Spleen (tissue), 11 donors: Measurements from ENCODE around the gene FRK. TPM values are rescaled to one million over a fixed set of nuclear protein-coding genes. Genes with fewer than 3 reads are reported as not detected.

ENCODE experiments used
- DNase-seq: peaks from one replicate; pipeline ENCODE4 v3.0.0-alpha.2; 2020
- H3K27ac ChIP-seq, 8 donors: fragments of 200-600 bp; sonication (generic) in 7 of 8; 1 replicate in 4 of 8; 2 replicates in 4 of 8; pipeline versions ENCODE4 v1.5.0 to v1.8.0; 2016 to 2021; ENCODE audit warnings: inconsistent platforms in 4 of 8, mild to moderate bottlenecking in 4 of 8, moderate library complexity in 1 of 8
- H3K27me3 ChIP-seq, 7 donors: fragments of 200-600 bp; sonication (generic) in 6 of 7; replicated peaks in 1 of 7; 1 replicate in 4 of 7; 2 replicates in 3 of 7; pipeline versions ENCODE4 v1.5.0 to v1.8.0; 2016 to 2021; ENCODE audit warnings: inconsistent platforms in 3 of 7, mild to moderate bottlenecking in 1 of 7
- H3K36me3 ChIP-seq, 6 donors: fragments of 200-600 bp; sonication (generic) in 5 of 6; 1 replicate in 4 of 6; 2 replicates in 2 of 6; pipeline versions ENCODE4 v1.5.0 to v1.8.0; 2016 to 2021; ENCODE audit warnings: inconsistent platforms in 2 of 6
- H3K4me1 ChIP-seq, 6 donors: fragments of 200-600 bp; sonication (generic) in 5 of 6; 1 replicate in 3 of 6; 2 replicates in 3 of 6; pipeline versions ENCODE4 v1.5.0 to v1.8.0; 2016 to 2021; ENCODE audit warnings: inconsistent platforms in 3 of 6
- H3K4me3 ChIP-seq, 8 donors: fragments of 200-600 bp; sonication (generic) in 7 of 8; 1 replicate in 4 of 8; 2 replicates in 4 of 8; pipeline versions ENCODE4 v1.5.0 to v1.8.0; 2016 to 2021; ENCODE audit warnings: inconsistent platforms in 4 of 8, mild to moderate bottlenecking in 4 of 8, moderate library complexity in 2 of 8
- H3K9me3 ChIP-seq, 8 donors: fragments of 200-600 bp; sonication (generic) in 7 of 8; 1 replicate in 4 of 8; 2 replicates in 4 of 8; pipeline versions ENCODE4 v1.5.0 to v1.8.0; 2016 to 2021; ENCODE audit warnings: inconsistent platforms in 4 of 8
- POLR2A ChIP-seq, 3 donors: fragments of 450-650 bp; IDR thresholded peaks; one replicate each; pipeline ENCODE4 v1.5.1; 2017; ENCODE audit warnings: antibody characterized with exemption in 3 of 3, mild to moderate bottlenecking in 1 of 3
- POLR2AphosphoS5 ChIP-seq, 3 donors: sonication (generic); formaldehyde crosslinking; IDR thresholded peaks; one replicate each; pipeline ENCODE4 v1.5.1; 2017; ENCODE audit warnings: antibody characterized with exemption in 3 of 3
- WGBS, 5 donors: extraction: QIAGEN DNeasy Blood & Tissue Kit in 3 of 5; methylation state at CpG; one replicate each; pipeline versions ENCODE4 v1.1.5 to v1.1.7; 2013 to 2018; 5-methylcytosine and 5-hydroxymethylcytosine counted together
- intact Hi-C: fragments of 100-400 bp; cut with DNase I; formaldehyde crosslinking; loops from one replicate; pipeline ENCODE4 v1.15.0; 2023; ENCODE audit warnings: low total_unique reads
- polyA plus RNA-seq, 3 donors: library from polyadenylated mRNA; stranded (reverse); fragments of 200-250 nt; gene quantifications; one replicate each; pipeline ENCODE4 v1.2.1, GENCODE V29; 2013
- total RNA-seq, 7 donors: library from RNA; depleted of rRNA in 3 of 7; stranded (reverse); fragments of >200 nt in 3 of 7; fragmentation: NEBNext Ultra II Directional in 4 of 7; extraction: Animal tissue kit (Norgen Biotek cat#: 25700) in 4 of 7; gene quantifications; one replicate each; pipeline versions ENCODE4 v1.1.0 to v1.2.1, GENCODE V29; 2016 to 2021
- TF ChIP-seq, protein P1 (sequence below), 11 experiments: fragments of 200-600 bp in 7 of 11; fragments of 450-650 bp in 4 of 11; sonication (generic) in 4 of 11; IDR thresholded peaks in 8 of 11; conservative IDR thresholded peaks in 3 of 11; 1 replicate in 7 of 11; 2 replicates in 4 of 11; pipeline versions ENCODE4 v1.4.0 to v1.8.0; 2016 to 2021; ENCODE audit warnings: antibody characterized with exemption in 11 of 11, inconsistent platforms in 4 of 11, mild to moderate bottlenecking in 1 of 11
- donor health status: healthy with polysubstance abuse.
- donor health status: DM: no; HTN: no; CAD: no; lungs with moderate emphysema.
- donor health status: DM: no; HTN: no; CAD: no.
- donor health status: Bipolar disorder and iron deficiency.
- donor health status: healthy.
- donor health status: DM: no; HTN: no; CAD: no.
- donor health status: DM: yes; HTN: yes; CAD: no.

Gene FRK
- total and polyA plus RNA-seq, 10 donors = 0.20 to 2.8 (median 0.78) TPM

DNA sequence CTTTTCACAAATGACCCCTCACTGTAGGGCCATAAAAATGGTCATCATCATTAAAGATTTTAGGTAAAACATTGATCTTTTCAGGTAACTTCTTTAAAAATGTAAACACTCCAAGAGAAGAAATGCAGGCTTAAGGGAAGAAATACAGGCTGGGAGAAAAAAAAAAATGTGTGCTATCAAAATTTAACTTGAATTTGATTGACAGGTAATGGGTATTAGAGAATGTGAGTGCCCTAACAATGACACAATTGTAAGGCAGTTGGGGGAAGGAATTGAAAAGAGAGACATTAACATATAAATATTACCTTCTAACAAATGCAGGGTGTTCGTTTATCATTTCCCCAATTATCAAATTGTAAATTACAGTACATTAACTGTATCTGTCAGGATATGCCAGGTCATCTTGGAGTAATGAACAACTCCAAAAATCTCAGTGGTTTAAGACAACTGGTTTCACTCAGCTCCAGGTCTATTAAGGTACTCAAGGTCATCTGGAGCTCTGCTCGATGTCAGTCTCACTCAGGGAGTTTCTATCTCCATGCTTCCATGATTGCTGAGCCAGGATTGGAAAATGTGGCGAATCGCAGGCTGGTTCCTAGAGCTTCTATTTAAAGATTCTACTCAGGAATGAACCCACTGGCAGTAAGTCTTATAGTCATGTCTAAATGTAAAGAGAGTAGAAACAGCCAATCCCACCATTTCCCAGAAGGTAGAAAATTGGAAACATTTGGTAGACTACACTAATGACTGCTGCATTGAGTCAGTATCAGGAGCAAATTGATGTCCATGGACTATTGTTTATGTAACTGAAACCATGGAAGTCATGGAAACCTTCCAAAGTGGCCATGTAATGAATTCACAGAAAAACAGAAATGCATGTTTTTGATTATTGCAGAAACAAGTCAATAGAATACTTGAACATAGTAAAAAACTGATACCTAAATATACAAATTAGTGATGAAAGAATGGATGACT, 55.6 kb downstream of the FRK start:
- Histone ChIP-seq H3K4me3 (no peak overlapping the region), H3K27ac (no peak overlapping the region), H3K9me3 (no peaks in the 10 kb centered on the region), H3K4me1 (no peaks in the 10 kb centered on the region), H3K27me3 (no peaks in the 10 kb centered on the region), H3K36me3 (no peaks in the 10 kb centered on the region)
- DNase-seq = no peak
- 74 to 92% (median 87%) methylated on average over 4 of the region's 4 CpGs for WGBS, 5 donors
- intact Hi-C loops = no loop called here
- TF ChIP-seq POLR2A (IDR thresholded peaks at IDR 0.05) = no peak
- TF ChIP-seq POLR2AphosphoS5 (IDR thresholded peaks at IDR 0.05) = no peak
- TF ChIP-seq, protein P1, sequence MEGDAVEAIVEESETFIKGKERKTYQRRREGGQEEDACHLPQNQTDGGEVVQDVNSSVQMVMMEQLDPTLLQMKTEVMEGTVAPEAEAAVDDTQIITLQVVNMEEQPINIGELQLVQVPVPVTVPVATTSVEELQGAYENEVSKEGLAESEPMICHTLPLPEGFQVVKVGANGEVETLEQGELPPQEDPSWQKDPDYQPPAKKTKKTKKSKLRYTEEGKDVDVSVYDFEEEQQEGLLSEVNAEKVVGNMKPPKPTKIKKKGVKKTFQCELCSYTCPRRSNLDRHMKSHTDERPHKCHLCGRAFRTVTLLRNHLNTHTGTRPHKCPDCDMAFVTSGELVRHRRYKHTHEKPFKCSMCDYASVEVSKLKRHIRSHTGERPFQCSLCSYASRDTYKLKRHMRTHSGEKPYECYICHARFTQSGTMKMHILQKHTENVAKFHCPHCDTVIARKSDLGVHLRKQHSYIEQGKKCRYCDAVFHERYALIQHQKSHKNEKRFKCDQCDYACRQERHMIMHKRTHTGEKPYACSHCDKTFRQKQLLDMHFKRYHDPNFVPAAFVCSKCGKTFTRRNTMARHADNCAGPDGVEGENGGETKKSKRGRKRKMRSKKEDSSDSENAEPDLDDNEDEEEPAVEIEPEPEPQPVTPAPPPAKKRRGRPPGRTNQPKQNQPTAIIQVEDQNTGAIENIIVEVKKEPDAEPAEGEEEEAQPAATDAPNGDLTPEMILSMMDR (IDR thresholded peaks at IDR 0.05 in 8 of 11, conservative IDR thresholded peaks at IDR 0.05 in 3 of 11) = no peak

- intact Hi-C loops = no loop called here
- 49 to 88% (median 71%) methylated on average over 3 of the region's 3 CpGs for WGBS, 5 donors
Measured at GRCh38 chr6:116003668-116004067, 57.0 kb downstream of the FRK start.

GRCh38 chr6:116002756-116003155, 57.9 kb downstream of the FRK start:
- Histone ChIP-seq H3K9me3 (no peaks in the 10 kb centered on the region), H3K4me1 (no peaks in the 10 kb centered on the region), H3K36me3 (no peaks in the 10 kb centered on the region), H3K27me3 (no peaks in the 10 kb centered on the region), H3K27ac (no peak overlapping the region), H3K4me3 (no peak overlapping the region)
- no peak for TF ChIP-seq POLR2A (IDR thresholded peaks at IDR 0.05)
- no peak for TF ChIP-seq POLR2AphosphoS5 (IDR thresholded peaks at IDR 0.05)
- TF ChIP-seq, protein P1 (IDR thresholded peaks at IDR 0.05 in 8 of 11, conservative IDR thresholded peaks at IDR 0.05 in 3 of 11) = no peak
- intact Hi-C loops = no loop called here
- DNase-seq = no peak
- WGBS, 5 donors = 94 to 97% (median 97%) methylated on average over 5 of the region's 5 CpGs

More at GRCh38 chr6:116003668-116004067, 57.0 kb downstream of the FRK start:
- TF ChIP-seq, protein P1 (IDR thresholded peaks at IDR 0.05 in 8 of 11, conservative IDR thresholded peaks at IDR 0.05 in 3 of 11) = no peak
- TF ChIP-seq POLR2A (IDR thresholded peaks at IDR 0.05) (no peak), POLR2AphosphoS5 (IDR thresholded peaks at IDR 0.05) (no peak)
- Histone ChIP-seq H3K36me3 (no peaks in the 10 kb centered on the region), H3K4me1 (no peaks in the 10 kb centered on the region), H3K27ac (no peak overlapping the region), H3K4me3 (no peak overlapping the region), H3K27me3 (no peaks in the 10 kb centered on the region), H3K9me3 (no peaks in the 10 kb centered on the region)
- no peak for DNase-seq

DNA sequence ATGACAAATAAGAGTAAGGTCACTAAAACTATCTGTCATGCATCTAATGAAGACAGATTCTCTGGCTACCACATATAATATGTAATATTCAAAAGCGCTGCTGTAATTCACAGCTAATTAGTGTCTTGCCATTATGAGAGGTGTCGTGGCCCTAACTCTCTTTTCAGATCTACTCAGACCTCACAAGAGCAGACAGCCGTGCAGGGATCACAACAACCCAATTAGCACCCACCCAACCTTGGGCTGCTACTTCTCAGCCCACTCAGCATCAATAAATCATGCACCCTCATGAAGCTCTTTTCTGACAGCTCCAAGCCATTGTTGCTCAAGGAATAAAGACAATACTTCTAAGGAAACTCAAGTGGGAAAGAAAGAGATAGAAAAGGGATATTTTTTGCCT, 61.5 kb downstream of the FRK start:
- no peaks in the 10 kb centered on the region for H3K4me1 ChIP-seq
- no peaks in the 10 kb centered on the region for H3K27me3 ChIP-seq
- no peaks in the 10 kb centered on the region for H3K36me3 ChIP-seq
- DNase-seq = no peak
- no peak overlapping the region for H3K4me3 ChIP-seq
- intact Hi-C loops = no loop called here
- H3K9me3 ChIP-seq = no peaks in the 10 kb centered on the region
- H3K27ac ChIP-seq = no peak overlapping the region
- WGBS, 5 donors = 69 to 88% (median 74%) methylated on average over 3 of the region's 3 CpGs
- TF ChIP-seq POLR2A (IDR thresholded peaks at IDR 0.05) (no peak), POLR2AphosphoS5 (IDR thresholded peaks at IDR 0.05) (no peak)
- TF ChIP-seq, protein P1 (IDR thresholded peaks at IDR 0.05 in 8 of 11, conservative IDR thresholded peaks at IDR 0.05 in 3 of 11) = no peak
